CD4-positive, alpha-beta T cell treated with Interleukin-17A for 4 hours (primary cell): ENCODE measurements around the gene NDRG3.

Source experiments
- DNase-seq: peaks from one replicate; pipeline ENCODE4 v3.0.0-alpha.2; 2020; ENCODE audit warnings: mixed read lengths

Gene NDRG3

DNA sequence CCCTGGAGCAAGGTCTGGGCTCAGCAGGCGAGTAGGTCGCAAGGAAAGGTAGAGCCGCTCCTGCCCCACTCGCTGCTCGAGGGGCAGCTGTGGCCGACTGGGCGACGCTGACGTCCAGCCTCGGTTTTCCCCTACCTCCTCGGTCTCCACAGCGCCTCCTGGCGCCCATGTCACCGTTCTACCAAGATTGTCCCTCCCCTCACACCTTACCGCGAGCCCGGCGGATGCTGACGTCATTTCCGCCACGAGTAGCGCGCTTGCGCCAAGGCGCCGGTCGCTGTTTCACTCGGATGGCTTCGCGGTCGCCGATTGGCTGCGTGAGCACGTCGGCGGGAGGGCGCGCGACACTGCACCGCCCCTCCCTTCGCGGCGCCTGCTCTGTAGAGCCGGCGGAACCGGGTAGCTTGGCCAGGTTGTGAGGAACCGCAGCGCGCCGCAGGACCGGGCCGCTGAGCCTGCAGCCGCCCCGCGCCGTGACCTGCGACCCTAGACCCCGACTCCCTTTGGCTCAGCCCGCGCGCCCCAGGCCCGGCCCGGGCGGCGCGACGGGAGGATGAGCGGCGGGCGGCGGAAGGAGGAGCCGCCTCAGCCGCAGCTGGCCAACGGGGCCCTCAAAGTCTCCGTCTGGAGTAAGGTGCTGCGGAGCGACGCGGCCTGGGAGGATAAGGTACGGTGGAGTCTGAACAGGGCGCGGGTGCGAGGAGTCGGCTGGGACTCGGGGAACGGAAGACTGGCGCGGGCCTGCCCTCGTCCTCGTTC is 140.3 kb downstream of the NDRG3 start, which contains the start of gene RAB5IF:
Gene RAB5IF (plus strand): TSS at position 381 of the 759 bp plus-strand sequence. CDS start 173 bp downstream, at position 554.
- DNase-seq: peak; percentile 99

DNA sequence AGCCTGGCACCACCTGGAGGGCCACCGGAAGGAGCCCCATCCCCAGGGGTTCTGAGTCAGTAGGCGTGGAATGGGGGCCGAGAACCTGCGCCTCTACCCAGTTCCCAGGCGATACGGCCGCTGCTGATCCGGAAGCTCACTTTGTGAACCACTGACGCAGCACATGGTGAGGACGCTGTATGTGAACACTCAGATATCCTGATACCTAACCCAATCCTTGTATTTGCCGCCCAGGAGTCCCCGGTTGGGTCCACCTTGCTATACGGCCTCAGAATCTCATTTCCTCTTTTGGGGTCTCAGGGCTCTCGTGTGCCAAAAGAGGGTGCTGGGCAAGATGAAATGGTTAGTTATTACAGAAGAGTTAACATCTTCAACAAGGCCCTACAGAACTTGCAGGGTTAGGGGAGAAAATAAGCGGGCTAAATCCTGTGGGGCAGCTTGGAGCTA is 140.9 kb downstream of the NDRG3 start:
- DNase-seq: peak; percentile 64
